Smooth muscle cell (in vitro differentiated cells): ENCODE results near the gene LAMC3. TPM values are rescaled to one million over a fixed set of nuclear protein-coding genes. Genes with fewer than 3 reads are reported as not detected.

ENCODE experiments used
- DNase-seq: peaks from one replicate; lab custom pipeline; 2025; ENCODE audit not compliant: unreplicated experiment; lab: John Stamatoyannopoulos, UW
- H2AFZ ChIP-seq: fragments of 200-600 bp; sonication (generic); 2 replicates; pipeline ENCODE4 v1.6.0; 2016; ENCODE audit warnings: antibody characterized with exemption, low read depth, mild to moderate bottlenecking
- H3F3A ChIP-seq: fragments of 200-600 bp; sonication (generic); 2 replicates; pipeline ENCODE4 v1.6.0; 2017; ENCODE audit warnings: antibody characterized with exemption, low read depth
- H3K27ac ChIP-seq: fragments of 200-600 bp; sonication (generic); 2 replicates; pipeline ENCODE4 v1.5.1; 2016; ENCODE audit warnings: low read depth, mild to moderate bottlenecking
- H3K27me3 ChIP-seq: fragments of 200-600 bp; sonication (generic); 2 replicates; pipeline ENCODE4 v1.6.1; 2016; ENCODE audit warnings: low read depth, mild to moderate bottlenecking
- H3K36me3 ChIP-seq: fragments of 200-600 bp; sonication (generic); 2 replicates; pipeline ENCODE4 v1.5.1; 2016; ENCODE audit warnings: low read depth
- H3K4me1 ChIP-seq: fragments of 200-600 bp; sonication (generic); 2 replicates; pipeline ENCODE4 v1.5.1; 2016; ENCODE audit warnings: low read depth
- H3K4me2 ChIP-seq: fragments of 200-600 bp; sonication (generic); 2 replicates; pipeline ENCODE4 v1.6.0; 2016; ENCODE audit warnings: mild to moderate bottlenecking
- H3K4me3 ChIP-seq: fragments of 200-600 bp; sonication (generic); 2 replicates; pipeline ENCODE4 v1.5.1; 2016; ENCODE audit warnings: mild to moderate bottlenecking
- H3K79me2 ChIP-seq: fragments of 200-600 bp; sonication (generic); 2 replicates; pipeline ENCODE4 v1.6.0; 2016; ENCODE audit warnings: low read depth, mild to moderate bottlenecking
- H3K9ac ChIP-seq: fragments of 200-600 bp; sonication (generic); 2 replicates; pipeline ENCODE4 v1.6.0; 2016; ENCODE audit warnings: low read depth
- H3K9me3 ChIP-seq: fragments of 200-600 bp; sonication (generic); replicated peaks from 2 replicates; pipeline ENCODE4 v1.5.1; 2016; ENCODE audit warnings: low read depth
- H4K20me1 ChIP-seq: fragments of 200-600 bp; sonication (generic); 2 replicates; pipeline ENCODE4 v1.6.0; 2016; ENCODE audit warnings: low read depth
- WGBS: methylation state at CpG from one replicate; pipeline ENCODE4 v1.1.7; 2016; ENCODE audit warnings: low lambda C conversion rate; 5-methylcytosine and 5-hydroxymethylcytosine counted together
- polyA plus RNA-seq: library from polyadenylated mRNA; unstranded; fragments of >200 nt; fragmentation: Nextera tagmentation; extraction: Ambion mirVana; gene quantifications from 2 replicates; pipeline ENCODE4 v1.2.1, GENCODE V29; 2016
- total RNA-seq: library from RNA; depleted of rRNA; stranded (reverse); fragments of >200 nt; gene quantifications from 2 replicates; pipeline ENCODE4 v1.2.3, GENCODE V29; 2014
- TF ChIP-seq, protein P1 (sequence below): fragments of 200-600 bp; sonication (generic); IDR thresholded peaks from 2 replicates; pipeline ENCODE4 v1.5.1; 2017; ENCODE audit warnings: borderline replicate concordance, mild to moderate bottlenecking, antibody characterized with exemption; ENCODE audit not compliant: insufficient read depth, poor library complexity, severe bottlenecking

Gene LAMC3
- total and polyA plus RNA-seq, 2 experiments from 2014 or later: 21.3 to 72.0 TPM

DNA sequence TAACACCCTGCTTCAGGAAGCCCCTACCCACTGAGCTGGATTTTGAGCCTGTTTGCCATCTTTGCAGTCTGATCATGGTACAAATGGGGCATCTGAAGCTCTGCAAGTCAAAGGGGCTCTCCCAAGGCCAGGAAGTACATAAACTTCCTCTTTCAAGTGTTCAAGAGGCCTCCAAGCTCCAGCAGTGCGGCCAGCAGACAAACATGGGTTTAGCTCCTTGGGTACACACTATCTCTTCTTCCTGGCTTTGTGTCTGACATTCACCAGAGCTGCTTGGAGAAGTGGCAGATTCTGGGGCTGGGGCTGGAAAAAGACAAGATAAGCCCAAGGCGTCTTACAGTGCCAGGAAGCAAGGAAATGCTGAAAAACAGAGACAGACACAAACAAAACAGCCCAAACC is 34.1 kb downstream of the LAMC3 start:
- TF ChIP-seq, protein P1, sequence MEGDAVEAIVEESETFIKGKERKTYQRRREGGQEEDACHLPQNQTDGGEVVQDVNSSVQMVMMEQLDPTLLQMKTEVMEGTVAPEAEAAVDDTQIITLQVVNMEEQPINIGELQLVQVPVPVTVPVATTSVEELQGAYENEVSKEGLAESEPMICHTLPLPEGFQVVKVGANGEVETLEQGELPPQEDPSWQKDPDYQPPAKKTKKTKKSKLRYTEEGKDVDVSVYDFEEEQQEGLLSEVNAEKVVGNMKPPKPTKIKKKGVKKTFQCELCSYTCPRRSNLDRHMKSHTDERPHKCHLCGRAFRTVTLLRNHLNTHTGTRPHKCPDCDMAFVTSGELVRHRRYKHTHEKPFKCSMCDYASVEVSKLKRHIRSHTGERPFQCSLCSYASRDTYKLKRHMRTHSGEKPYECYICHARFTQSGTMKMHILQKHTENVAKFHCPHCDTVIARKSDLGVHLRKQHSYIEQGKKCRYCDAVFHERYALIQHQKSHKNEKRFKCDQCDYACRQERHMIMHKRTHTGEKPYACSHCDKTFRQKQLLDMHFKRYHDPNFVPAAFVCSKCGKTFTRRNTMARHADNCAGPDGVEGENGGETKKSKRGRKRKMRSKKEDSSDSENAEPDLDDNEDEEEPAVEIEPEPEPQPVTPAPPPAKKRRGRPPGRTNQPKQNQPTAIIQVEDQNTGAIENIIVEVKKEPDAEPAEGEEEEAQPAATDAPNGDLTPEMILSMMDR: no peak
- H3K4me1 ChIP-seq: peaks cover 4% of the 10 kb centered on the region
- H3K79me2 ChIP-seq: no peaks in the 10 kb centered on the region
- no peaks in the 10 kb centered on the region for H3K27me3 ChIP-seq
- no peak overlapping the region for H2AFZ ChIP-seq
- DNase-seq: no peak
- WGBS: 9% methylated on average over 2 of the region's 2 CpGs
- H3K36me3 ChIP-seq: no peaks in the 10 kb centered on the region
- no peak overlapping the region for H3K4me3 ChIP-seq
- H3K9me3 ChIP-seq: no peaks in the 10 kb centered on the region
- peak overlapping the region; percentile 63 for H3K4me2 ChIP-seq
- H3F3A ChIP-seq: peaks cover 15% of the 10 kb centered on the region
- H3K9ac ChIP-seq: no peak overlapping the region
- no peaks in the 10 kb centered on the region for H4K20me1 ChIP-seq
- peak overlapping the region; percentile 37 for H3K27ac ChIP-seq

DNA sequence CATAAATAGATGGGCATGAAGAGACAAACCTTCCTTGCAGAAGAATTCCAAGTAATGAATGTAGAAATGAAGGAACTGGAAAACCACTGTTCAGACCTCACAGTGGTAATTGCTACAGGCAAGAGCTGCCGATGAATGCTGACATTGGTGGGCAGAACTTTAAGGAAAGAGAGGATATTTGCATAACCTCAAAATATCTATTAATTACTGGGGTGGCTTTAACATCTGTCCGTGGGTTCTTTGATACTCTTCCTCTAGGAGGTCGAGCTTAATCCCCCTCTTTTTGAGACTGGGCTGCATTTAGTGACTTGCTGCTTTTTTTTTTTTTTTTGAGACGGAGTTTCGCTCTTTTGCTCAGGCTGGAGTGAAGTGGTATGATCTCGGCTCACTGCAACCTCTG is 34.7 kb downstream of the LAMC3 start:
- TF ChIP-seq, protein P1: no peak
- Histone ChIP-seq H3K27me3 (no peaks in the 10 kb centered on the region), H3F3A (peaks cover 15% of the 10 kb centered on the region)

DNA sequence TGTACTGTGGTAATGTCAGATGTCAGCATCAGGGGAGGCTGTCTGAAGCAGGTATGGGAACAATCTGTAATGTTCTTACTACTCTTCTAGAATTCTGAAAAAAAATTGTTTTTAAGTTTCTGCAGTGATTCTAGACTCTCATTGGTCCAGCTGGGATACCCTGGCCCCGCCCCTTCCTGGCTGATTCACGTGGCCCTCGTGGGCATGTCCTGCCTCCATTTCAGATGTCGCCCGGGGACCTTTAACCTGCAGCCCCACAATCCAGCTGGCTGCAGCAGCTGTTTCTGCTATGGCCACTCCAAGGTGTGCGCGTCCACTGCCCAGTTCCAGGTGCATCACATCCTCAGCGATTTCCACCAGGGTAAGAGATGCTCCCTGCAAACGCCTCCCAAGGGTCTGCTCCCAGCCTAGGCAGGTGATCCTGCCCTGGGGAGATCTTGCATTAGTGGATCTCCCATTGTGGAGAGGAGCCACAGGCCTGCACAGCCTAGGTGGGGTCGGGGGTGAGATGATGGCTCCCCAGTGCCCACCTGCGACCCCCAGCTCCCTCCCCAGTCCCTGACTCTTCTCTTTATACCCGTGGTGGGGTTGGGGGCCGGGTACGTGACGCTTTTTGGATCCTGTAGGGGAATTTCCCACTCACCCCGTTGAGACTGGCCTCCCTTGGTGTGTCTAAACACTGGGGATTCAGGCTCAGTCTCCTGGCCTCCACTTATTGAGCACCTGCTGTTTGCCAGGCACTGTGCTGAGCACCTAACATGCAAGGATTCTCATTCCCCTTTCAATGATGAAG is 36.5 kb downstream of the LAMC3 start:
- TF ChIP-seq, protein P1: no peak
- WGBS: 91% methylated on average over 15 of the region's 16 CpGs
- no peak for DNase-seq
- no peaks in the 10 kb centered on the region for H3K79me2 ChIP-seq
- H3K4me2 ChIP-seq: no peak overlapping the region
- no peaks in the 10 kb centered on the region for H3K9me3 ChIP-seq
- no peaks in the 10 kb centered on the region for H3K36me3 ChIP-seq
- no peak overlapping the region for H3K9ac ChIP-seq
- no peak overlapping the region for H3K27ac ChIP-seq
- H3F3A ChIP-seq: peaks cover 15% of the 10 kb centered on the region
- no peaks in the 10 kb centered on the region for H3K27me3 ChIP-seq
- H4K20me1 ChIP-seq: no peaks in the 10 kb centered on the region
- no peak overlapping the region for H2AFZ ChIP-seq
- no peak overlapping the region for H3K4me3 ChIP-seq
- H3K4me1 ChIP-seq: peaks cover 4% of the 10 kb centered on the region

More for the DNA sequence above, 34.7 kb downstream of the LAMC3 start:
- Histone ChIP-seq H3K9ac (no peak overlapping the region), H2AFZ (no peak overlapping the region), H4K20me1 (no peaks in the 10 kb centered on the region), H3K9me3 (no peaks in the 10 kb centered on the region), H3K27ac (peak overlapping the region; percentile 37), H3K79me2 (no peaks in the 10 kb centered on the region), H3K4me2 (peak overlapping the region; percentile 63), H3K4me3 (no peak overlapping the region), H3K4me1 (peaks cover 4% of the 10 kb centered on the region), H3K36me3 (no peaks in the 10 kb centered on the region)
- WGBS: 22% methylated on average over 6 of the region's 6 CpGs
- DNase-seq: no peak

DNA sequence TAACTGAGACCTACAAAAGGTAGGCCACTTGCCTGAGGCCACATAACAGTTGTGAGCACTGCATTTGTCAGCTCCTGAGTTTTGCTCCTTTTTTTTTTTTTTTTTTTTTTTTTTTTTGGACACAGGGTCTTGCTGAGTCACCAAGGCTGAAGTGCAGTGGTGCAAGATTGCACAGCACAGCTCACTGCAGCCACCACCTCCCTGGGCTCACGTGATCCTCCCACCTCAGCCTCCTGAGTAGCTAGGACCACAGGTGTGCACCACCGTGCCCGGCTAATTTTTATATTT is 37.1 kb downstream of the LAMC3 start:
- no peak overlapping the region for H3K27ac ChIP-seq
- H3K4me3 ChIP-seq: no peak overlapping the region
- H4K20me1 ChIP-seq: no peaks in the 10 kb centered on the region
- H3K27me3 ChIP-seq: no peaks in the 10 kb centered on the region
- no peak overlapping the region for H3K4me2 ChIP-seq
- no peak for DNase-seq
- H3K9ac ChIP-seq: no peak overlapping the region
- no peaks in the 10 kb centered on the region for H3K36me3 ChIP-seq
- H2AFZ ChIP-seq: no peak overlapping the region
- H3K9me3 ChIP-seq: no peaks in the 10 kb centered on the region
- 97% methylated on average over 3 of the region's 3 CpGs for WGBS
- TF ChIP-seq, protein P1: no peak
- H3K4me1 ChIP-seq: peaks cover 4% of the 10 kb centered on the region
- peaks cover 15% of the 10 kb centered on the region for H3F3A ChIP-seq
- no peaks in the 10 kb centered on the region for H3K79me2 ChIP-seq
